H1 (cell line): ENCODE measurements around the gene F3. TPM values are rescaled to one million over a fixed set of nuclear protein-coding genes. Genes with fewer than 3 reads are reported as not detected.
A peak's percentile ranks its signal among the peaks of the same experiment; 100 is the strongest.

Experiments used
- CTCF ChIA-PET: fragments of 300-600 bp; sonication (Branson Sonifier 250); formaldehyde crosslinking; loops from one replicate; lab custom pipeline; 2021; ENCODE audit not compliant: partially characterized antibody; lab: Charles Lee
- POLR2A ChIA-PET: fragments of 300-600 bp; sonication (Branson Sonifier 250); formaldehyde crosslinking; loops from one replicate; lab custom pipeline; 2021; ENCODE audit warnings: inconsistent platforms; ENCODE audit not compliant: partially characterized antibody; lab: Charles Lee
- DNase-seq, 2 experiments: peaks; one replicate each; pipeline versions ENCODE4 v3.0.0 to v3.0.0-alpha.2; 2010 to 2022; ENCODE audit warnings: low spot score in 2 of 2, low read depth in 1 of 2, mixed read lengths in 1 of 2
- FAIRE-seq: peaks from 2 replicates; lab custom pipeline; 2011; peaks lifted over from hg19 to GRCh38; lab: Jason Lieb, UNC
- H2AFZ ChIP-seq: 2 replicates; pipeline ENCODE4 v1.8.1; 2012; ENCODE audit warnings: low read length, inconsistent platforms
- H2AK5ac ChIP-seq: 2 replicates; pipeline ENCODE4 v1.6.1; 2013; ENCODE audit warnings: low read depth, low read length
- H2BK120ac ChIP-seq: replicated peaks from 2 replicates; pipeline ENCODE3; 2013; ENCODE audit warnings: low read depth, low read length, inconsistent platforms
- H2BK12ac ChIP-seq: 2 replicates; pipeline ENCODE4 v1.6.1; 2013; ENCODE audit warnings: low read depth, low read length
- H2BK15ac ChIP-seq: 2 replicates; pipeline ENCODE4 v1.6.1; 2013; ENCODE audit warnings: low read length
- H2BK20ac ChIP-seq: 2 replicates; pipeline ENCODE4 v1.6.1; 2013; ENCODE audit warnings: low read length
- H2BK5ac ChIP-seq: 2 replicates; pipeline ENCODE4 v1.6.1; 2013; ENCODE audit warnings: low read depth, low read length
- H3K14ac ChIP-seq: 2 replicates; pipeline ENCODE4 v1.6.1; 2013; ENCODE audit warnings: inconsistent platforms; ENCODE audit not compliant: insufficient read length
- H3K18ac ChIP-seq: 2 replicates; pipeline ENCODE4 v1.6.1; 2013; ENCODE audit warnings: low read length; ENCODE audit errors: extremely low read depth
- H3K23ac ChIP-seq: 2 replicates; pipeline ENCODE4 v1.6.1; 2013; ENCODE audit warnings: inconsistent platforms; ENCODE audit not compliant: insufficient read length
- H3K23me2 ChIP-seq: 2 replicates; pipeline ENCODE4 v1.6.1; 2013; ENCODE audit warnings: low read depth, low read length
- H3K27ac ChIP-seq: 2 replicates; pipeline ENCODE4 v1.6.1; 2011; ENCODE audit warnings: low read depth, low read length, inconsistent platforms
- H3K27me3 ChIP-seq, 4 experiments: replicated peaks in 1 of 4; 1 replicate in 1 of 4; 2 replicates in 3 of 4; pipeline versions ENCODE4 v1.6.1 to v1.8.1; 2011 to 2013; ENCODE audit warnings: low read length in 3 of 4, mild to moderate bottlenecking in 3 of 4, inconsistent platforms in 2 of 4, mixed read lengths in 2 of 4, moderate library complexity in 1 of 4; ENCODE audit not compliant: control insufficient read depth in 3 of 4, insufficient read depth in 3 of 4; ENCODE audit errors: extremely low read depth in 1 of 4
- H3K36me3 ChIP-seq, 4 experiments: 2 replicates each; pipeline versions ENCODE4 v1.6.1 to v1.8.1; 2011 to 2013; ENCODE audit warnings: mild to moderate bottlenecking in 4 of 4, low read length in 3 of 4, moderate library complexity in 2 of 4, control low read depth in 1 of 4, inconsistent platforms in 1 of 4; ENCODE audit not compliant: insufficient read depth in 4 of 4, control insufficient read depth in 2 of 4
- H3K4ac ChIP-seq: replicated peaks from 2 replicates; pipeline ENCODE3; 2013; ENCODE audit warnings: low read length, low read depth, mixed read lengths, inconsistent platforms; ENCODE audit not compliant: insufficient read length
- H3K4me1 ChIP-seq, 4 experiments: replicated peaks in 1 of 4; 1 replicate in 1 of 4; 2 replicates in 3 of 4; pipeline versions ENCODE4 v1.6.1 to v1.8.1; 2011 to 2013; ENCODE audit warnings: low read length in 3 of 4, inconsistent platforms in 2 of 4, mixed read lengths in 1 of 4; ENCODE audit not compliant: insufficient read depth in 4 of 4, control insufficient read depth in 3 of 4
- H3K4me2 ChIP-seq, 2 experiments: 2 replicates each; pipeline versions ENCODE4 v1.6.1 to v1.8.1; 2011 to 2013; ENCODE audit warnings: low read depth in 2 of 2, low read length in 2 of 2, control low read depth in 1 of 2, inconsistent platforms in 1 of 2, mild to moderate bottlenecking in 1 of 2; ENCODE audit not compliant: insufficient read depth in 1 of 2
- H3K4me3 ChIP-seq, 4 experiments: fragments of 200-600, 300-600 bp in 1 of 4; sonication (generic), shearing (Covaris generic), sonication (Bioruptor Twin) in 1 of 4; 2 replicates each; pipeline versions ENCODE4 v1.5.1 to v1.8.1; 2011 to 2016; ENCODE audit warnings: low read length in 4 of 4, low read depth in 3 of 4, control low read depth in 2 of 4, inconsistent platforms in 2 of 4, mild to moderate bottlenecking in 2 of 4, mixed read lengths in 1 of 4, moderate library complexity in 1 of 4; ENCODE audit not compliant: insufficient read depth in 2 of 4; ENCODE audit errors: extremely low read depth in 1 of 4
- H3K56ac ChIP-seq: replicated peaks from 2 replicates; pipeline ENCODE3; 2013; ENCODE audit warnings: low read depth, mild to moderate bottlenecking, mixed read lengths, low read length, inconsistent platforms; ENCODE audit not compliant: insufficient read length
- H3K79me1 ChIP-seq: 2 replicates; pipeline ENCODE4 v1.6.1; 2013; ENCODE audit warnings: low read depth, low read length, control low read depth
- H3K79me2 ChIP-seq, 2 experiments: 2 replicates each; pipeline versions ENCODE4 v1.6.1 to v1.8.1; 2012 to 2013; ENCODE audit warnings: low read length in 2 of 2, mild to moderate bottlenecking in 2 of 2, inconsistent platforms in 1 of 2; ENCODE audit not compliant: insufficient read depth in 2 of 2, control insufficient read depth in 1 of 2
- H3K9ac ChIP-seq, 4 experiments: replicated peaks in 1 of 4; 1 replicate in 1 of 4; 2 replicates in 3 of 4; pipeline versions ENCODE4 v1.6.1 to v1.8.1; 2011 to 2013; ENCODE audit warnings: low read depth in 3 of 4, low read length in 3 of 4, control low read depth in 2 of 4, mild to moderate bottlenecking in 2 of 4, moderate library complexity in 2 of 4, inconsistent platforms in 1 of 4; ENCODE audit errors: extremely low read depth in 1 of 4
- H3K9me3 ChIP-seq, 2 experiments: 2 replicates each; pipeline versions ENCODE4 v1.6.1 to v1.8.1; 2012 to 2013; ENCODE audit warnings: mild to moderate bottlenecking in 2 of 2, moderate library complexity in 2 of 2, control low read depth in 1 of 2, inconsistent platforms in 1 of 2, low read depth in 1 of 2, low read length in 1 of 2, mixed read lengths in 1 of 2; ENCODE audit not compliant: insufficient read depth in 2 of 2
- H4K20me1 ChIP-seq, 2 experiments: replicated peaks in 1 of 2; 2 replicates each; pipeline versions ENCODE3 to v1.8.1; 2011 to 2013; ENCODE audit warnings: inconsistent platforms in 2 of 2, low read length in 2 of 2, mild to moderate bottlenecking in 1 of 2; ENCODE audit not compliant: insufficient read depth in 2 of 2, control insufficient read depth in 1 of 2
- H4K5ac ChIP-seq: 2 replicates; pipeline ENCODE4 v1.6.1; 2013; ENCODE audit warnings: low read length, low read depth, mixed read lengths, inconsistent platforms; ENCODE audit not compliant: insufficient read length
- H4K8ac ChIP-seq: 2 replicates; pipeline ENCODE4 v1.8.0; 2013; ENCODE audit warnings: mild to moderate bottlenecking, moderate library complexity, low read length, inconsistent platforms; ENCODE audit not compliant: insufficient read depth; ENCODE audit errors: extremely low read depth
- H4K91ac ChIP-seq: replicated peaks from 2 replicates; pipeline ENCODE3; 2013; ENCODE audit warnings: low read length, mixed read lengths, inconsistent platforms; ENCODE audit not compliant: insufficient read length
- CEBPB ChIP-seq: IDR thresholded peaks from 2 replicates; pipeline ENCODE4 v1.6.1; 2012; ENCODE audit warnings: low read depth, low read length
- CTBP2 ChIP-seq: IDR thresholded peaks from 2 replicates; pipeline ENCODE4 v1.7.0; 2011; ENCODE audit warnings: borderline replicate concordance, mild to moderate bottlenecking, moderate library complexity, mixed read lengths, low read length; ENCODE audit not compliant: insufficient read depth, insufficient read length
- EZH2 ChIP-seq: fragments of 200-600 bp; sonication (generic); IDR thresholded peaks from 2 replicates; pipeline ENCODE4 v1.7.1; 2012; ENCODE audit warnings: low read depth, mild to moderate bottlenecking, moderate library complexity, low read length, inconsistent platforms; ENCODE audit not compliant: severe bottlenecking
- RAD21 ChIP-seq, 2 experiments: IDR thresholded peaks in 1 of 2; conservative IDR thresholded peaks in 1 of 2; 2 replicates each; pipeline ENCODE4 v1.6.1; 2011; ENCODE audit warnings: low read depth in 2 of 2, low read length in 2 of 2, improper control_type of control experiment in 1 of 2, inconsistent platforms in 1 of 2, mild to moderate bottlenecking in 1 of 2, moderate library complexity in 1 of 2
- SIRT6 ChIP-seq: IDR thresholded peaks from one replicate; pipeline ENCODE4 v1.7.1; 2012; ENCODE audit warnings: low read length, inconsistent platforms
- WGBS, 2 experiments: shearing (Covaris generic) in 1 of 2; methylation state at CpG; one replicate each; pipeline versions ENCODE4 v1.1.6 to v1.1.7; 2013 to 2015; ENCODE audit warnings: low lambda C conversion rate in 2 of 2, mixed read lengths in 2 of 2, inconsistent platforms in 1 of 2, low coverage in 1 of 2, missing lambda C conversion rate in 1 of 2; ENCODE audit not compliant: insufficient replicate concordance in 2 of 2, insufficient coverage in 1 of 2, insufficient read length in 1 of 2; ENCODE audit errors: extremely low coverage in 1 of 2, missing lambda C conversion rate in 1 of 2; 5-methylcytosine and 5-hydroxymethylcytosine counted together
- polyA plus RNA-seq, 7 experiments: library from polyadenylated mRNA; depleted of rRNA in 3 of 7; stranded (reverse) in 5 of 7; unstranded in 2 of 7; fragments of >200 nt in 5 of 7; fragments of 200-250 nt in 2 of 7; gene quantifications; 1 replicate in 5 of 7; 2 replicates in 1 of 7; 4 replicates in 1 of 7; pipeline versions ENCODE4 v1.2.1 to v1.2.3, GENCODE V29; 2011 to 2013; ENCODE audit warnings: missing spikeins in 2 of 7, mixed read lengths in 2 of 7
- total RNA-seq: library from RNA; stranded (reverse); fragmentation: NEBNext Ultra II Directional; extraction: Animal tissue kit (Norgen Biotek cat#: 25700); gene quantifications from 2 replicates; pipeline ENCODE4 v1.2.1, GENCODE V29; 2021
- TF ChIP-seq, protein P1 (sequence below), 3 experiments: IDR thresholded peaks; 1 replicate in 2 of 3; 2 replicates in 1 of 3; pipeline versions ENCODE4 v1.5.1 to v1.6.1; 2011; ENCODE audit warnings: low read length in 3 of 3, mild to moderate bottlenecking in 3 of 3, inconsistent platforms in 2 of 3, low read depth in 1 of 3, moderate library complexity in 1 of 3; ENCODE audit not compliant: insufficient read depth in 1 of 3; ENCODE audit errors: control extremely low read depth in 1 of 3

Gene F3
- total and polyA plus RNA-seq, 2 of the 8 experiments (the other 6 are each of a cell fraction or from before 2014, with no cell fraction given): 2.6 to 8.6 TPM

DNA sequence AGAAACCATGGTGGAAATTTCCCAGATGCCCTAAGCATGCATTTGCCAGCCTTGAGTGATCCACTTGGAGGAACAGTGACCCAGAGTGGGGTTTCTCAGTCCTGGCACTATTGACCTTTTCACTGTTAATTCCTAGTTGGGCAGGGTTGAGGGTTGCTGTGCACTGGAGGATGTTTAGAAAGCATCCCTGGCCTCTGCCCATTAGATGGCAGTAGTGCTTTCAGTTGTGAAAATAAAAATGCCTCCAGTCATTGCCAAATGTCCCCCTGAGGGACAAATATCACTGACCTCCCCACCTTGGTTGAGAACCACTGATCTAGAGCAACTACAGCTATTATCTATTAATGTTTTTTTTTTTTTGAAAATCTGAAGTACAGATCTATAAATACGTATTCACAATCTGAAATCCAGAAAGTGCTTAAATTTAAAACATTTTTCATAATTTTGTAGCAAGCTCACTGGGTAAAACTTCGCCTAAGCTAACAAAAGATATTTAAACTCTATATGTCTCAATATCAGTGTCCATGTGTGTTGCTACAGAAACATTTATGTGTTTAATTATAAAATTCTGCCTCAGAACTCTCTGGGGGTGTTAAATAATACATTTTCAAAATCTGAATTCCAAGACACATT lies 27.3 kb downstream of the F3 start:
- Histone ChIP-seq H2AFZ (no peak overlapping the region), H2BK15ac (no peak overlapping the region)
- TF ChIP-seq, protein P1, sequence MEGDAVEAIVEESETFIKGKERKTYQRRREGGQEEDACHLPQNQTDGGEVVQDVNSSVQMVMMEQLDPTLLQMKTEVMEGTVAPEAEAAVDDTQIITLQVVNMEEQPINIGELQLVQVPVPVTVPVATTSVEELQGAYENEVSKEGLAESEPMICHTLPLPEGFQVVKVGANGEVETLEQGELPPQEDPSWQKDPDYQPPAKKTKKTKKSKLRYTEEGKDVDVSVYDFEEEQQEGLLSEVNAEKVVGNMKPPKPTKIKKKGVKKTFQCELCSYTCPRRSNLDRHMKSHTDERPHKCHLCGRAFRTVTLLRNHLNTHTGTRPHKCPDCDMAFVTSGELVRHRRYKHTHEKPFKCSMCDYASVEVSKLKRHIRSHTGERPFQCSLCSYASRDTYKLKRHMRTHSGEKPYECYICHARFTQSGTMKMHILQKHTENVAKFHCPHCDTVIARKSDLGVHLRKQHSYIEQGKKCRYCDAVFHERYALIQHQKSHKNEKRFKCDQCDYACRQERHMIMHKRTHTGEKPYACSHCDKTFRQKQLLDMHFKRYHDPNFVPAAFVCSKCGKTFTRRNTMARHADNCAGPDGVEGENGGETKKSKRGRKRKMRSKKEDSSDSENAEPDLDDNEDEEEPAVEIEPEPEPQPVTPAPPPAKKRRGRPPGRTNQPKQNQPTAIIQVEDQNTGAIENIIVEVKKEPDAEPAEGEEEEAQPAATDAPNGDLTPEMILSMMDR (IDR thresholded peaks at IDR 0.05; ENCODE audit: control extremely low read depth in 1 of 3, insufficient read depth in 1 of 3, low read depth in 1 of 3, low read length in 3 of 3): peak; percentile 19 to 71 (median 66)
- TF ChIP-seq SIRT6 (no peak), CTBP2 (no peak), CEBPB (peak; percentile 37; the same call in 1 of the 2 replicates), EZH2 (no peak), RAD21 (IDR thresholded peaks at IDR 0.05 in 1 of 2, conservative IDR thresholded peaks at IDR 0.05 in 1 of 2; ENCODE audit: low read depth in 2 of 2, low read length in 2 of 2) (peak; percentile 78 to 81)
- TF ChIP-seq, all 59 proteins: peak for 3
- 74% methylated on average over 2 of the region's 2 CpGs; no CpG with 5 or more reads in 1 of the 2 experiments for WGBS, 2 experiments
- Histone ChIP-seq H2BK12ac (no peak overlapping the region), H4K91ac (no peak overlapping the region), H3K27me3 (no peaks in the 10 kb centered on the region), H3K4ac (no peak overlapping the region), H2BK120ac (no peak overlapping the region), H4K8ac (no peak overlapping the region), H2BK20ac (no peak overlapping the region), H3K14ac (no peak overlapping the region), H4K5ac (no peak overlapping the region), H3K23ac (no peak overlapping the region), H3K27ac (no peak overlapping the region), H3K79me1 (no peaks in the 10 kb centered on the region), H3K36me3 (no peaks in the 10 kb centered on the region), H3K4me1 (no peaks in the 10 kb centered on the region), H3K56ac (no peak overlapping the region), H4K20me1 (no peaks in the 10 kb centered on the region), H3K4me2 (no peak overlapping the region), H3K79me2 (no peaks in the 10 kb centered on the region), H3K23me2 (no peaks in the 10 kb centered on the region), H3K4me3 (no peak overlapping the region), H3K18ac (no peak overlapping the region), H2AK5ac (no peak overlapping the region), H3K9ac (no peak overlapping the region), H2BK5ac (no peak overlapping the region), H3K9me3 (no peaks in the 10 kb centered on the region)
- DNase-seq: peak in 1 of 2 experiments; percentile 49
- ChIA-PET CTCF (interaction anchor here (0.7 to 7.3 kb wide), 16 partner anchors 8 to 290 kb away, joined by 3 to 74 read pairs (median 4); no protein-coding TSS in a partner anchor), POLR2A (no interaction called here)
- FAIRE-seq: peak; percentile 91
